Vagina (tissue), 2 donors: ENCODE results near the gene EHD1. TPM values are rescaled to one million over a fixed set of nuclear protein-coding genes. Genes with fewer than 3 reads are reported as not detected.

ENCODE experiments used
- DNase-seq, 2 donors: peaks; one replicate each; pipeline ENCODE4 v3.0.0-alpha.2; 2017; ENCODE audit errors: extremely low spot score in 2 of 2
- H3K27ac ChIP-seq: fragments of 200-600 bp; sonication (generic); one replicate; pipeline ENCODE4 v1.5.1; 2019
- H3K27me3 ChIP-seq: fragments of 200-600 bp; sonication (generic); one replicate; pipeline ENCODE4 v1.5.1; 2019
- H3K36me3 ChIP-seq, 2 donors: fragments of 200-600 bp; sonication (generic); one replicate each; pipeline ENCODE4 v1.5.1; 2017 to 2019
- H3K4me1 ChIP-seq: fragments of 200-600 bp; sonication (generic); one replicate; pipeline ENCODE4 v1.5.1; 2019
- H3K4me3 ChIP-seq, 2 donors: fragments of 200-600 bp; sonication (generic); 1 replicate in 1 of 2; 2 replicates in 1 of 2; pipeline ENCODE4 v1.5.1; 2016 to 2019
- H3K9me3 ChIP-seq: fragments of 200-600 bp; sonication (generic); one replicate; pipeline ENCODE4 v1.5.1; 2019
- POLR2A ChIP-seq, 2 donors: fragments of 450-650 bp; IDR thresholded peaks; one replicate each; pipeline ENCODE4 v1.6.1; 2017; ENCODE audit warnings: antibody characterized with exemption in 2 of 2, mild to moderate bottlenecking in 2 of 2, moderate library complexity in 2 of 2
- POLR2AphosphoS5 ChIP-seq, 2 donors: sonication (generic); formaldehyde crosslinking; IDR thresholded peaks; one replicate each; pipeline ENCODE4 v1.9.0; 2017; ENCODE audit warnings: antibody characterized with exemption in 2 of 2, mild to moderate bottlenecking in 2 of 2, low read depth in 1 of 2; ENCODE audit not compliant: insufficient read depth in 1 of 2
- intact Hi-C: fragments of 100-400 bp; cut with DNase I; formaldehyde crosslinking; loops from one replicate; pipeline ENCODE4 v1.15.1; 2023
- total RNA-seq: library from RNA; depleted of rRNA; stranded (reverse); fragments of >200 nt; gene quantifications from one replicate; pipeline ENCODE4 v1.2.3, GENCODE V29; 2016
- TF ChIP-seq, protein P1 (sequence below), 3 experiments: fragments of 450-650 bp in 2 of 3; fragments of 200-600 bp in 1 of 3; sonication (generic) in 1 of 3; IDR thresholded peaks; one replicate each; pipeline ENCODE4 v1.5.1; 2017 to 2019; ENCODE audit warnings: antibody characterized with exemption in 3 of 3, mild to moderate bottlenecking in 2 of 3, moderate library complexity in 2 of 3

The EHD1 gene
- total RNA-seq, 1 donor from 2014 or later, result 61.6 TPM

DNA sequence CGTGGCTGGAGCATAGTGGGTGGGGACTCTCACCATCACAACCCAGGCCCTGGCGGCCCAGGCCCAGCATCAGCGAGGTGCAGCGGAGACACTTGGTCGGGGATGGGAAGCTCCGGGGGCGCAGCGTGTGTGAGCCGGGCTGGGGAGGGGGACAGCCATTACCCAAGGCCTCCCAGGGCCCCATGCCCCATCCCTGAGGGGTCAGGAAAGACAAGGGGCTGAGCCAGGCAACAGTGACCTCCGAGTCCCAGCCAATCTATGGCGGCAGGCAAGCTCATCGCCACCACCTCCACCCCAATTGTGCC is 45.3 kb downstream of the EHD1 start:
- Histone ChIP-seq H3K9me3 (no peaks in the 10 kb centered on the region), H3K4me1 (no peaks in the 10 kb centered on the region), H3K27me3 (no peaks in the 10 kb centered on the region), H3K27ac (no peak overlapping the region), H3K36me3 (peaks cover 0 to 7% of the 10 kb centered on the region in 2 donors), H3K4me3 (no peak overlapping the region)
- intact Hi-C loops, result no loop called here
- TF ChIP-seq POLR2A (IDR thresholded peaks at IDR 0.05), result no peak
- no peak for TF ChIP-seq POLR2AphosphoS5 (IDR thresholded peaks at IDR 0.05; ENCODE audit: insufficient read depth in 1 of 2, low read depth in 1 of 2)
- TF ChIP-seq, protein P1, sequence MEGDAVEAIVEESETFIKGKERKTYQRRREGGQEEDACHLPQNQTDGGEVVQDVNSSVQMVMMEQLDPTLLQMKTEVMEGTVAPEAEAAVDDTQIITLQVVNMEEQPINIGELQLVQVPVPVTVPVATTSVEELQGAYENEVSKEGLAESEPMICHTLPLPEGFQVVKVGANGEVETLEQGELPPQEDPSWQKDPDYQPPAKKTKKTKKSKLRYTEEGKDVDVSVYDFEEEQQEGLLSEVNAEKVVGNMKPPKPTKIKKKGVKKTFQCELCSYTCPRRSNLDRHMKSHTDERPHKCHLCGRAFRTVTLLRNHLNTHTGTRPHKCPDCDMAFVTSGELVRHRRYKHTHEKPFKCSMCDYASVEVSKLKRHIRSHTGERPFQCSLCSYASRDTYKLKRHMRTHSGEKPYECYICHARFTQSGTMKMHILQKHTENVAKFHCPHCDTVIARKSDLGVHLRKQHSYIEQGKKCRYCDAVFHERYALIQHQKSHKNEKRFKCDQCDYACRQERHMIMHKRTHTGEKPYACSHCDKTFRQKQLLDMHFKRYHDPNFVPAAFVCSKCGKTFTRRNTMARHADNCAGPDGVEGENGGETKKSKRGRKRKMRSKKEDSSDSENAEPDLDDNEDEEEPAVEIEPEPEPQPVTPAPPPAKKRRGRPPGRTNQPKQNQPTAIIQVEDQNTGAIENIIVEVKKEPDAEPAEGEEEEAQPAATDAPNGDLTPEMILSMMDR (IDR thresholded peaks at IDR 0.05), result no peak
- DNase-seq, result no peak

DNA sequence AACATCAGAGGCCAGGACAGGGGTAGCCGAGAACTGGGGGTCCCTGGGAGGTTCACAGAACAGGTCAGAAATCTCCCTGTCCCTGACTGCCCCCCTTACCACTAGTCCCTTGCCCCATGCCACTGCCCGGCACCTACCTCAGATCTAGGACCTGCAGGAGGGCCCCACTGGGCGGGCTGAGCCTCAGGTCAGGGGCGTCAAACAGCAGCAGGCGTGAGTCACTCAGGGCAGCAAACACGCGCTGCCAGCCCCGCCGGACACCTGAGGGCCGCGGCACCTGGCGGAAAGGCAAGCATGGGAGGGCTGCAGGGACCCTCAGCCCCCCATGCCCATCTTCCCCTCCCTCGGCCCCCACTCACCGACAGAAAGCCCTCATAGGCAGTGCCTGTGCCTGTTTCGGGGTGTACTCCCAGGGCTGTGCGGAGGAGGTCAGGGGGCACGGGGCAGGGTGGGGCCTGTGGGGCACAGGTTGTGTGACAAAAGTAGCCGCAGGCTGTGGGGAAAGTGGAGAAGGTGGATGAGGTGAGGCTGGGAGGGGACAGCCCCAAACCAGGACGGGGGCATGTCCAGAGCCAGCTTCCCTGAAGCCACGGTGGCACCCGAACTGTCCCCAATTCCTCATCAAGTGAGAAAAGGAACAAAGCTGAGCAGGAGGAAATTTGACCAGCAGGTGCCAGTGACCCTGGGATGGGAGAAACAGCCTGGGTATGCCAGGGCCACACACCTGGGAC is 45.8 kb downstream of the EHD1 start:
- Histone ChIP-seq H3K9me3 (no peaks in the 10 kb centered on the region), H3K27ac (no peak overlapping the region), H3K4me3 (no peak overlapping the region), H3K4me1 (no peaks in the 10 kb centered on the region), H3K36me3 (peaks cover 0 to 7% of the 10 kb centered on the region in 2 donors), H3K27me3 (no peaks in the 10 kb centered on the region)
- DNase-seq, result no peak
- no peak for TF ChIP-seq POLR2AphosphoS5 (IDR thresholded peaks at IDR 0.05; ENCODE audit: insufficient read depth in 1 of 2, low read depth in 1 of 2)
- TF ChIP-seq, protein P1 (IDR thresholded peaks at IDR 0.05), result no peak
- no peak for TF ChIP-seq POLR2A (IDR thresholded peaks at IDR 0.05)
- intact Hi-C loops, result no loop called here

GRCh38 chr11:64831411-64831891 is 47.0 kb downstream of the EHD1 start:
- no peak for TF ChIP-seq POLR2A (IDR thresholded peaks at IDR 0.05)
- TF ChIP-seq, protein P1 (IDR thresholded peaks at IDR 0.05), result no peak
- TF ChIP-seq POLR2AphosphoS5 (IDR thresholded peaks at IDR 0.05; ENCODE audit: insufficient read depth in 1 of 2, low read depth in 1 of 2), result no peak
- intact Hi-C loops, result no loop called here
- H3K36me3 ChIP-seq, result peaks cover 0 to 7% of the 10 kb centered on the region in 2 donors
- no peaks in the 10 kb centered on the region for H3K27me3 ChIP-seq
- H3K4me1 ChIP-seq, result no peaks in the 10 kb centered on the region
- DNase-seq, result no peak
- no peaks in the 10 kb centered on the region for H3K9me3 ChIP-seq
- no peak overlapping the region for H3K4me3 ChIP-seq
- no peak overlapping the region for H3K27ac ChIP-seq

GRCh38 chr11:64829536-64830251 is 48.7 kb downstream of the EHD1 start:
- intact Hi-C loops, result no loop called here
- no peaks in the 10 kb centered on the region for H3K9me3 ChIP-seq
- H3K36me3 ChIP-seq, result peaks cover 0 to 7% of the 10 kb centered on the region in 2 donors
- H3K27ac ChIP-seq, result no peak overlapping the region
- no peak for DNase-seq
- no peaks in the 10 kb centered on the region for H3K4me1 ChIP-seq
- no peak overlapping the region for H3K4me3 ChIP-seq
- H3K27me3 ChIP-seq, result no peaks in the 10 kb centered on the region
- TF ChIP-seq POLR2A (IDR thresholded peaks at IDR 0.05), result no peak
- no peak for TF ChIP-seq POLR2AphosphoS5 (IDR thresholded peaks at IDR 0.05; ENCODE audit: insufficient read depth in 1 of 2, low read depth in 1 of 2)
- TF ChIP-seq, protein P1 (IDR thresholded peaks at IDR 0.05), result no peak

DNA sequence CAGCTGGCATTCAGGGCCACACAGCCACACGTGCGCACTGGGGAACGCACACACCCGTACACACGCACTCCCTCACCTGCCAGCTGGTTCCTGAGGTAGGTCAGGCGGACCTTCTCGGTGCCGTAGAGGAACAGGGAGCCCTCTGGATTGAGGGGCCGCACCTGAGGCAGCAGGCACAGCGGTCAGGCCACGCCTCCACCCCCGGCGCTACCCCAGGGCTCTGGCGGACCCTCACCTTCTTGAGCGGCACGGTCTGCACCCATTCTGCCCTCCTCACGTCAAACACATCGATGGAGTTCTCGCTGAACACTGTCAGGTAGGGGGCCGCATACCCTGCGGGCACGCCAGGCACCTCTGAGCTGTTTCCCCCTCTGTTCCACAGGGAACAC is 51.0 kb downstream of the EHD1 start:
- Histone ChIP-seq H3K36me3 (peaks cover 0 to 7% of the 10 kb centered on the region in 2 donors), H3K27me3 (no peaks in the 10 kb centered on the region), H3K27ac (no peak overlapping the region), H3K9me3 (no peaks in the 10 kb centered on the region), H3K4me1 (no peaks in the 10 kb centered on the region), H3K4me3 (no peak overlapping the region)
- TF ChIP-seq POLR2AphosphoS5 (IDR thresholded peaks at IDR 0.05; ENCODE audit: insufficient read depth in 1 of 2, low read depth in 1 of 2), result no peak
- TF ChIP-seq, protein P1 (IDR thresholded peaks at IDR 0.05), result no peak
- TF ChIP-seq POLR2A (IDR thresholded peaks at IDR 0.05), result no peak
- DNase-seq, result no peak
- intact Hi-C loops, result no loop called here
